PFSK-1 (cell line): ENCODE measurements around the gene TXNIP.

Source experiments
- REST ChIP-seq, 2 experiments: IDR thresholded peaks; 2 replicates each; pipeline versions ENCODE4 v1.6.1 to v1.8.0; 2011 to 2012; ENCODE audit warnings: low read depth in 2 of 2, low read length in 2 of 2, control low read depth in 1 of 2, inconsistent platforms in 1 of 2, mild to moderate bottlenecking in 1 of 2, moderate library complexity in 1 of 2; ENCODE audit not compliant: insufficient read depth in 1 of 2
- SIN3A ChIP-seq: IDR thresholded peaks from 2 replicates; pipeline ENCODE4 v1.6.1; 2012; ENCODE audit warnings: mild to moderate bottlenecking, low read length, moderate library complexity, borderline replicate concordance; ENCODE audit not compliant: insufficient read depth
- TAF1 ChIP-seq: IDR thresholded peaks from 2 replicates; pipeline ENCODE4 v1.6.1; 2012; ENCODE audit warnings: low read length, control low read depth, borderline replicate concordance; ENCODE audit not compliant: insufficient read depth

- no peak for TF ChIP-seq REST (IDR thresholded peaks at IDR 0.05; ENCODE audit: insufficient read depth in 1 of 2, low read depth in 2 of 2, low read length in 2 of 2)
- TF ChIP-seq TAF1, result no peak
- no peak for TF ChIP-seq SIN3A
Measured at GRCh38 chr1:145951526-145951925, 44.9 kb downstream of the TXNIP start.
